Naive B cell (primary cell): ENCODE data around the gene TRAK2. TPM values are rescaled to one million over a fixed set of nuclear protein-coding genes. Genes with fewer than 3 reads are reported as not detected.

Experiments
- ATAC-seq, 2 donors: fragments of 150-1000 bp; cut with Tn5 transposase; 2 replicates each; pipeline ENCODE4 v1.10.0; 2021; ENCODE audit warnings: low read depth in 2 of 2, mild to moderate bottlenecking in 2 of 2, moderate library complexity in 2 of 2
- DNase-seq: peaks from one replicate; pipeline ENCODE4 v3.0.0; 2022
- H3K27ac Mint-ChIP-seq, 6 donors: one replicate each; pipeline ENCODE4 v1.8.0; 2020 to 2022; ENCODE audit warnings: mild to moderate bottlenecking in 6 of 6, mixed read lengths in 6 of 6, moderate library complexity in 5 of 6, inconsistent platforms in 2 of 6
- H3K27me3 Mint-ChIP-seq, 3 donors: one replicate each; pipeline ENCODE4 v1.8.0; 2021 to 2022; ENCODE audit warnings: mixed read lengths in 3 of 3, mild to moderate bottlenecking in 1 of 3
- H3K36me3 Mint-ChIP-seq, 2 donors: one replicate each; pipeline ENCODE4 v1.8.0; 2020 to 2022; ENCODE audit warnings: mixed read lengths in 2 of 2, inconsistent platforms in 1 of 2, mild to moderate bottlenecking in 1 of 2
- H3K4me1 Mint-ChIP-seq, 3 donors: one replicate each; pipeline ENCODE4 v1.8.0; 2020 to 2022; ENCODE audit warnings: mixed read lengths in 3 of 3, inconsistent platforms in 1 of 3, mild to moderate bottlenecking in 1 of 3, moderate library complexity in 1 of 3
- H3K4me3 Mint-ChIP-seq, 8 donors: one replicate each; pipeline ENCODE4 v1.8.0; 2020 to 2022; ENCODE audit warnings: mild to moderate bottlenecking in 8 of 8, mixed read lengths in 8 of 8, moderate library complexity in 8 of 8, inconsistent platforms in 2 of 8
- H3K9me3 Mint-ChIP-seq, 7 donors: one replicate each; pipeline ENCODE4 v1.8.0; 2020 to 2022; ENCODE audit warnings: mixed read lengths in 7 of 7, mild to moderate bottlenecking in 5 of 7, inconsistent platforms in 2 of 7, moderate library complexity in 1 of 7
- polyA plus RNA-seq, 6 donors: library from polyadenylated mRNA; unstranded; fragments of 300-500 nt; fragmentation: Illumina TruSeq; gene quantifications; one replicate each; pipeline ENCODE4 v1.2.3, GENCODE V29; 2021; ENCODE audit warnings: low read depth in 6 of 6

The TRAK2 gene
- polyA plus RNA-seq, 6 donors from 2014 or later = 39.8 to 131 (median 61.4) TPM

DNA sequence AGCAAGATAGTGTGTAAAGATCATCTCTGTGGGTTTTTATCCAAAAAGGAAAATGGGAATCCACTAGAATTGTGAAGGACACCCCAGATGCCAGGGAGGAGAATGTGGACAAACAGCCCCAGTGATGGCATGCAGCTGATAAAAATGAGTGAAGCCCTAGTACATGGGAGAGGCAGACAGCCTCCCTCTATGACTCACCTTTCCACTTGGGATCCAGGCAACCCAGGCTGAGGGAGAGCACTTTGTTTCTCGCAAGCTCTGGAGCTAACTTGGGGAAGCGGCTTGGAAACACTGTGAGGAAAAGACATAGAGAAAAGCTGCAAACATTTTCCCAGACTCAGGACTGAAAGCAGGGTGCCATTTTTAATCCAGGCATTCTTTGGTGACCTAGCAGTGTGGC is 88.9 kb downstream of the TRAK2 start:
- no peaks in the 10 kb centered on the region for H3K27me3 Mint-ChIP-seq
- no peak for DNase-seq
- peaks cover 8 to 12% (median 11%) of the 10 kb centered on the region in 3 donors for H3K4me1 Mint-ChIP-seq
- no peak overlapping the region for H3K4me3 Mint-ChIP-seq
- no peak for ATAC-seq
- peaks cover 0 to 21% (median 11%) of the 10 kb centered on the region in 7 donors for H3K9me3 Mint-ChIP-seq
- no peak overlapping the region for H3K27ac Mint-ChIP-seq
- H3K36me3 Mint-ChIP-seq = peaks cover 23 to 31% of the 10 kb centered on the region in 2 donors

- no peak overlapping the region for H3K27ac Mint-ChIP-seq
- no peak overlapping the region for H3K4me3 Mint-ChIP-seq
- peaks cover 0 to 9% (median 2%) of the 10 kb centered on the region in 7 donors for H3K9me3 Mint-ChIP-seq
- ATAC-seq (no peak), DNase-seq (no peak)
- H3K4me1 Mint-ChIP-seq = peaks cover 6 to 11% (median 8%) of the 10 kb centered on the region in 3 donors
- peaks cover 13 to 22% of the 10 kb centered on the region in 2 donors for H3K36me3 Mint-ChIP-seq
- H3K27me3 Mint-ChIP-seq = no peaks in the 10 kb centered on the region
Observed at GRCh38 chr2:201361078-201361733, 90.1 kb downstream of the TRAK2 start.

- Mint-ChIP-seq H3K27ac (peak overlapping the region in 2 of 6 donors; percentile 12 to 23), H3K4me1 (peaks cover 6 to 8% (median 6%) of the 10 kb centered on the region in 3 donors), H3K9me3 (peaks cover 0 to 8% (median 1%) of the 10 kb centered on the region in 7 donors), H3K27me3 (no peaks in the 10 kb centered on the region), H3K4me3 (no peak overlapping the region), H3K36me3 (peaks cover 13 to 22% of the 10 kb centered on the region in 2 donors)
- DNase-seq (no peak), ATAC-seq (no peak)
Observed at GRCh38 chr2:201360256-201360655, 91.0 kb downstream of the TRAK2 start.

- no peaks in the 10 kb centered on the region for H3K27me3 Mint-ChIP-seq
- peak overlapping the region in 1 of 6 donors; percentile 31 for H3K27ac Mint-ChIP-seq
- H3K4me1 Mint-ChIP-seq = peaks cover under 1 to 6% (median 2%) of the 10 kb centered on the region in 3 donors
- peaks cover 0 to 5% (median 0%) of the 10 kb centered on the region in 7 donors for H3K9me3 Mint-ChIP-seq
- H3K4me3 Mint-ChIP-seq = no peak overlapping the region
- ATAC-seq (no peak), DNase-seq (no peak)
- H3K36me3 Mint-ChIP-seq = peaks cover 13 to 19% of the 10 kb centered on the region in 2 donors
Observed at GRCh38 chr2:201358684-201359083, 92.6 kb downstream of the TRAK2 start.

GRCh38 chr2:201357221-201357620 is 94.0 kb downstream of the TRAK2 start, which contains the start of gene FLACC1:
Gene FLACC1, minus strand, starts transcription at chr2:201357345. Its CDS starts 5,941 bp downstream, at chr2:201351404.
- Mint-ChIP-seq H3K4me3 (no peak within 1 kb of the TSS), H3K27ac (peak within 1 kb of the TSS in 3 of 6 donors; percentile 14 to 36 (median 28))
- no peak for DNase-seq

GRCh38 chr2:201353116-201353515 is 98.1 kb downstream of the TRAK2 start:
- Mint-ChIP-seq H3K27me3 (no peaks in the 10 kb centered on the region), H3K9me3 (peaks cover 0 to 5% (median 0%) of the 10 kb centered on the region in 7 donors), H3K27ac (no peak overlapping the region), H3K4me3 (no peak overlapping the region), H3K4me1 (peaks cover 0 to 5% (median 0%) of the 10 kb centered on the region in 3 donors), H3K36me3 (peaks cover 17 to 24% of the 10 kb centered on the region in 2 donors)
- ATAC-seq = no peak
- DNase-seq = no peak

More at GRCh38 chr2:201357221-201357620, 94.0 kb downstream of the TRAK2 start, which contains the start of gene FLACC1:
- Mint-ChIP-seq H3K4me1 (peaks cover 0 to 5% (median 0%) of the 10 kb centered on the region in 3 donors), H3K9me3 (peaks cover 0 to 5% (median 0%) of the 10 kb centered on the region in 7 donors), H3K36me3 (peaks cover 13 to 25% of the 10 kb centered on the region in 2 donors), H3K27me3 (no peaks in the 10 kb centered on the region)
- ATAC-seq = peak; percentile 27 to 46

GRCh38 chr2:201350879-201351278 is 100.4 kb downstream of the TRAK2 start:
- ATAC-seq (no peak), DNase-seq (no peak)
- no peak overlapping the region for H3K4me3 Mint-ChIP-seq
- peaks cover 22 to 37% of the 10 kb centered on the region in 2 donors for H3K36me3 Mint-ChIP-seq
- no peak overlapping the region for H3K27ac Mint-ChIP-seq
- no peaks in the 10 kb centered on the region for H3K27me3 Mint-ChIP-seq
- H3K4me1 Mint-ChIP-seq = peaks cover 0 to 4% (median 0%) of the 10 kb centered on the region in 3 donors
- peaks cover 0 to 5% (median 0%) of the 10 kb centered on the region in 7 donors for H3K9me3 Mint-ChIP-seq

DNA sequence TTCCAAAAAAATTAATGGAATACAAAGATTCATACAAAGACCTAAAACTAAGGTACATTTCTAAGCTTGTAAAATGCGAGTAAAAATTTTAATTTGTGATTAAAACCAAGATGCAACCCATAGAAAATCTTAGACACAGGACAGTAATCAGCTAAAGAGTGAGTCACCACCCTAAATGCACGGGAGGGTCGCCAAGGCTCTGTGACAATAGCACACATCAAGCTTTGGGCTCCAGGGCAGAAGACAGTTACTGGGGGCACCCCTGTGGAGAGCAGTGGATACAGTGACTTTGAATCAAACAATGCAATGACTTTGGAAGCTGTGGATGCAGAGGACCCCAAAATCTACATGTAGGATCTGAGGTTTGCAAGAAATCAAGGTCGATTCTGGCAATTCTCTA is 101.7 kb downstream of the TRAK2 start:
- H3K36me3 Mint-ChIP-seq = peaks cover 22 to 49% of the 10 kb centered on the region in 2 donors
- ATAC-seq = no peak
- H3K27me3 Mint-ChIP-seq = no peaks in the 10 kb centered on the region

GRCh38 chr2:201348758-201349157 is 102.5 kb downstream of the TRAK2 start:
- Mint-ChIP-seq H3K4me1 (peaks cover 7 to 16% (median 10%) of the 10 kb centered on the region in 3 donors), H3K27ac (peak overlapping the region in 1 of 6 donors; percentile 61), H3K9me3 (no peaks in the 10 kb centered on the region), H3K27me3 (no peaks in the 10 kb centered on the region), H3K4me3 (no peak overlapping the region), H3K36me3 (peaks cover 22 to 48% of the 10 kb centered on the region in 2 donors)
- ATAC-seq (no peak), DNase-seq (no peak)

More for the DNA sequence above, 101.7 kb downstream of the TRAK2 start:
- no peak overlapping the region for H3K27ac Mint-ChIP-seq
- H3K9me3 Mint-ChIP-seq = peaks cover 0 to 5% (median 0%) of the 10 kb centered on the region in 7 donors
- no peak overlapping the region for H3K4me3 Mint-ChIP-seq
- no peak for DNase-seq
- H3K4me1 Mint-ChIP-seq = peaks cover 5 to 12% (median 7%) of the 10 kb centered on the region in 3 donors

DNA sequence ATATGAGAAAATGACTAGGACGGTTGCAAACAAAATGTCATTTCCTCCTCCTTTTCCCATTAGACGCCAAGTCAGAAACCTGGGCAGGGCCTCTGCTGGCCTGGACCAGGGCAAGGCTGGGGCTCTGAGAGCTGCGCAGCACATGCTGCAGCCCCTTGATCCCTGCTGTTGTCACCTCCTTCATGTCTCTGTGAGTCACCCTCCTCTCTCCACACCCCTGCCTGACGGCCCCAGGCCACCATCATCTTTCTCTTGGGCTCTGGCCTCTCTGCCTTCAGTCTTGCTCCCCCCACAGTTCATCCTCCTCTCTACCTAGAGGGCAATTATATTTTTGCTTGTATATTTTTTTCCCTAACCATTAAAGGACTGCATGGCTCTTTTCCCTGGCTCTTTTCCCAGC is 104.1 kb downstream of the TRAK2 start:
- Mint-ChIP-seq H3K27me3 (no peaks in the 10 kb centered on the region), H3K4me1 (peaks cover 7 to 20% (median 10%) of the 10 kb centered on the region in 3 donors), H3K27ac (peak overlapping the region in 2 of 6 donors; percentile 28 to 67), H3K4me3 (no peak overlapping the region), H3K9me3 (no peaks in the 10 kb centered on the region), H3K36me3 (peaks cover 35 to 55% of the 10 kb centered on the region in 2 donors)
- no peak for ATAC-seq
- DNase-seq = no peak

GRCh38 chr2:201345625-201346213 is 105.5 kb downstream of the TRAK2 start:
- Mint-ChIP-seq H3K27me3 (no peaks in the 10 kb centered on the region), H3K4me1 (peaks cover 7 to 20% (median 10%) of the 10 kb centered on the region in 3 donors), H3K4me3 (no peak overlapping the region), H3K36me3 (peaks cover 37 to 63% of the 10 kb centered on the region in 2 donors), H3K27ac (no peak overlapping the region), H3K9me3 (no peaks in the 10 kb centered on the region)
- DNase-seq (no peak), ATAC-seq (no peak)

- peaks cover 0 to 2% (median 0%) of the 10 kb centered on the region in 7 donors for H3K9me3 Mint-ChIP-seq
- no peaks in the 10 kb centered on the region for H3K27me3 Mint-ChIP-seq
- no peak for DNase-seq
- no peak overlapping the region for H3K4me3 Mint-ChIP-seq
- H3K4me1 Mint-ChIP-seq = peaks cover 7 to 20% (median 10%) of the 10 kb centered on the region in 3 donors
- peaks cover 34 to 71% of the 10 kb centered on the region in 2 donors for H3K36me3 Mint-ChIP-seq
- H3K27ac Mint-ChIP-seq = peak overlapping the region in 2 of 6 donors; percentile 51 to 75
- peak in 1 of 2 donors; percentile 42 for ATAC-seq
Observed at GRCh38 chr2:201344663-201345366, 106.4 kb downstream of the TRAK2 start.

- Mint-ChIP-seq H3K9me3 (peaks cover 0 to 2% (median 0%) of the 10 kb centered on the region in 7 donors), H3K4me3 (peak overlapping the region in 1 of 8 donors; percentile 61), H3K27me3 (no peaks in the 10 kb centered on the region), H3K27ac (peak overlapping the region in 2 of 6 donors; percentile 25), H3K4me1 (peaks cover 7 to 20% (median 10%) of the 10 kb centered on the region in 3 donors), H3K36me3 (peaks cover 24 to 62% of the 10 kb centered on the region in 2 donors)
- ATAC-seq = no peak
- no peak for DNase-seq
Observed at GRCh38 chr2:201343559-201343958, 107.7 kb downstream of the TRAK2 start.
